GM18508 (cell line): ENCODE measurements around the gene TTLL7.

Source experiments
- ATAC-seq: cut with Tn5 transposase; IDR thresholded peaks from one replicate; pipeline ENCODE4 v1.9.1; 2021; ENCODE audit warnings: moderate number of reproducible peaks; ENCODE audit not compliant: insufficient read depth, unreplicated experiment

TTLL7 gene

GRCh38 chr1:83896299-83896698 lies 102.6 kb downstream of the TTLL7 start:
- no peak for ATAC-seq

- no peak for ATAC-seq
Observed at GRCh38 chr1:83889707-83890106, 109.2 kb downstream of the TTLL7 start.

GRCh38 chr1:83887483-83887882 lies 111.4 kb downstream of the TTLL7 start:
- no peak for ATAC-seq

- no peak for ATAC-seq
Observed at GRCh38 chr1:83883979-83884378, 115.0 kb downstream of the TTLL7 start.

- no peak for ATAC-seq
Observed at GRCh38 chr1:83882906-83883305, 116.0 kb downstream of the TTLL7 start.

GRCh38 chr1:83872515-83872914 lies 126.4 kb downstream of the TTLL7 start:
- no peak for ATAC-seq

- no peak for ATAC-seq
Observed at GRCh38 chr1:83864991-83865390, 133.9 kb downstream of the TTLL7 start.

- peak; percentile 71 for ATAC-seq
Observed at GRCh38 chr1:83860490-83861221, 138.3 kb downstream of the TTLL7 start.

- no peak for ATAC-seq
Observed at GRCh38 chr1:83857716-83858115, 141.2 kb downstream of the TTLL7 start.

- no peak for ATAC-seq
Observed at GRCh38 chr1:83857103-83857502, 141.8 kb downstream of the TTLL7 start.

GRCh38 chr1:83856381-83856780 lies 142.6 kb downstream of the TTLL7 start:
- ATAC-seq: no peak

GRCh38 chr1:83854456-83854855 lies 144.5 kb downstream of the TTLL7 start:
- no peak for ATAC-seq

GRCh38 chr1:83850834-83851233 lies 148.1 kb downstream of the TTLL7 start:
- ATAC-seq: no peak

GRCh38 chr1:83849191-83850061 lies 149.5 kb downstream of the TTLL7 start:
- no peak for ATAC-seq

- ATAC-seq: no peak
Observed at GRCh38 chr1:83846138-83846537, 152.8 kb downstream of the TTLL7 start.

- no peak for ATAC-seq
Observed at GRCh38 chr1:83845437-83846071, 153.4 kb downstream of the TTLL7 start.

GRCh38 chr1:83844546-83844945 lies 154.4 kb downstream of the TTLL7 start:
- no peak for ATAC-seq

GRCh38 chr1:83839566-83840173 lies 159.3 kb downstream of the TTLL7 start:
- ATAC-seq: no peak

GRCh38 chr1:83838573-83838972 lies 160.4 kb downstream of the TTLL7 start:
- ATAC-seq: no peak

GRCh38 chr1:83836543-83836942 lies 162.4 kb downstream of the TTLL7 start:
- no peak for ATAC-seq
